NCI-H510A treated with DMSO at 0.1 percent for 48 hours (cell line): ENCODE results near the gene CACNA1G.

Source experiments
- DNase-seq: peaks from one replicate; lab custom pipeline; 2025; lab: John Stamatoyannopoulos, UW

CACNA1G gene

DNA sequence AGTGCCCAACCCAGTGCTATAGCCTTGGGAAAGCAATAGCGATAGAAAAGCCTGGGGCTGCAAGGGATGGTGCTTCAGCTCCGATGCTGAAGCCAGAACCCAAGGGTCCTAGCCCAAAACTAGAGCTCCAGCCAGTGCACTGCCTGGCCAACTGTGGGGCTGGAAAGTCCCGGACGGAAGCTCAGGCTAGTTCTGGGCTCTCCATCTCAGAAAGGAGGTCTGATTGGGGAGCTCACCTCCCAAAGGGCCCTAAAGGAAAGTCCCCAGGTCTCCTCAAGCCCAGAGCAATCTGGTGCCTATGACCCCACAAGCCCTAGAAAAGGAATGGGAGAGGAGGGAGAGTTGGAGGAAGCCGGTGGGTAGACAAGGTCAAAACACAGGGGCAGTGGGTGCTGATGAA lies 72.1 kb downstream of the CACNA1G start:
- DNase-seq, result no peak

DNA sequence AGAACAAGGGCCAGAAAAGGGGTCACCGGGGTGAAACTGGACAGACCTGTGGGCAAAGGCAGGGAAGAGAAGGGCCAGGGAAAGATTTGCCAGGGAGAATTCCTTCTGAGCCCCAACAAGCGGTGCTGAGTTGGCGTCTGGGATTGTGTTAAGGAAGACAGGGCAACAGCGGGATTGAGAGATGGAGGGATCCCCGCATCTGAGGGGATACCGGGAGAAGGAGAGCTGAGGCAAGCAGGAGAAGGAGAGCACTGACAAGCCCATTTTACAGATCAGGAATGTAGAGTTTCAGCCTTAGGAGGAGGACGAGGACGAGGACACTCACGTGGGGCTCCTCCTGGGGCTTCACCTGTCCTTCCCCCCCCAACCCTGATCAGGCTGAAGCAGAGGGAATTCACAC lies 73.2 kb downstream of the CACNA1G start:
- no peak for DNase-seq

DNA sequence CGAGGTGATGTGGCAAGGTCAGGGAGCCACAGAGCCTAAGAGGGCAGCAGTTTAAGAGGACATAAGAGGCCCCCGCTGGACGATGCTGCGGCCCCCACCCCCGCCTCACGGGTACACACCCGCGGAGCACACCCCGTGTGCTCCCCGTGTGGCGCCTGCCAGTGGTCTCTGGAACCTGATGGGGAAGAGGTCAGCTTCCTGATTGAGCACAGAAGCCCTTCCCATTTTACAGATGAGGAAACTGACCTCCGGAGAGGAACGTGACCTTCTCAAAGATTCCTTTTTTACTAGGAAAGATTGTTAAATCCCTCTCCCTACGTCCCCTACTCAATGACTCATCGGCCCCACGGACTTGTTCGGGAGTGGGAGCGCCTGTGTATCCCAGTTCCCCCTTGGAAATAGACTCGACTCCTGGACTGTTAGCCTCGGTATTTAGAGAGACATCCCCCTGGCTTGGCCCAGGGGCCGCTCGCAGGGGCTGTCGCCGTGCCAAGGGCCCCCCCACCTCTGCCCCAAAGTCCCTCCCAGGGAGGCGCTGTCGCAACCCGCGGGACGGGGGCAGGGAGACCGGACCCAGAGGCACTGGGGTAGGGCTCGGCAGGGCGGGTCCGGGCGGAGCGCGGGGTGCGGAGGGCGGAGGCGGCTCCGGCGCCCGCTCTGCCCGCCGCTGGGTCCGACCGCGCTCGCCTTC lies 73.9 kb downstream of the CACNA1G start, which contains the start of gene ABCC3:
Gene ABCC3 (plus strand): TSS at position 658 of the 691 bp plus-strand sequence. CDS start 56 bp downstream, outside the sequence.
- DNase-seq, result peak; percentile 13

GRCh38 chr17:50634915-50635731 lies 74.6 kb downstream of the CACNA1G start:
- DNase-seq, result no peak

DNA sequence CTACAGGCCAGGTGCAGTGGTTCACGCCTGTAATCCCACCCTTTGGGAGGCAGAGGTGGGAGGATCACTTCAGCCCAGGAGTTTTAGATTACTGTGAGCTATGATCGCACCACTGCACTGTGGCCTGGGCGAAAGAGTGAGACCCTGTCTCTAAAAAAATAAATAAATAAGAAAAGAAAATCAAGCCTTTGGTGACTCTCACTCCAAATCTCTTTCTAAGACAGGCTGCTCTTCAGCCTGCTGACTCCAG lies 75.1 kb downstream of the CACNA1G start:
- no peak for DNase-seq

DNA sequence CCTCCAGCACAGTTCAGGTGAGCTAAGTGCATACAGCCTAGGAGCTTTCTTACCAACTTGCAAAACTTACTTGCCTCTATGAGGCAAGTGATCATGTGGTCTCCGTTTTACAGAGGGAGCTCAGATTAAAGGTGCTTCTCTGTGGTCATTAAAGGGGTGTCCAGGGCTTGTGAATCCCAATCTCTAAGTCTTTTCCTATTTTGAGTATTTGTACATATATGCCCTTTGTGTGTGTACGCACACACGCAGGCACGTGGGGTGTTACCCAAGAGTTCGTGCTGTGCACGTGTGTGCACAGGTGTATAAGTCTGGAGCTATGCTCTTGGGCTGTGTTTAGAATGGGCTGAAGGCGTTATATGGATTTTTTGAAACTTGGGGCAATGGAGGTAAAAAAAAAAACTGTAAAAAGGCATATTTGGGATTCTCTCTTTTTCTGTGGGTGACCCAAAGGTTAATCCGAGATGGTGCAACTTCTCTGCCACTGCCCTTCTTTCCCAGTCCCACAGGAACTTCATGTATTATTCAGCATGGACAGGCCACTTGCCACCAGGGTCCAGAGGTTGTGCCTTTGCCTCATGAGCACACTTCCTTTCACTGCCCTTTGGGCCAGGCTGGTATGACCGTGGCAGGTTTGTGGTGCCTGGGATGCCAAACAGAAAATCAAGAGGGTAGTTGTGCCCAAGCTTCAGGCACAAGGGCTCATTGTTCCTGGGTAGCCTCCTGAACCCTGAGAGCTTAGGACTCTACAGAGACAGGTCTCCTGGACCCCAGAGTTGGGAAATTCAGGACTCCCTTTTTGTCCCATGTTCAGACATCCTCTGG lies 75.7 kb downstream of the CACNA1G start:
- no peak for DNase-seq

DNA sequence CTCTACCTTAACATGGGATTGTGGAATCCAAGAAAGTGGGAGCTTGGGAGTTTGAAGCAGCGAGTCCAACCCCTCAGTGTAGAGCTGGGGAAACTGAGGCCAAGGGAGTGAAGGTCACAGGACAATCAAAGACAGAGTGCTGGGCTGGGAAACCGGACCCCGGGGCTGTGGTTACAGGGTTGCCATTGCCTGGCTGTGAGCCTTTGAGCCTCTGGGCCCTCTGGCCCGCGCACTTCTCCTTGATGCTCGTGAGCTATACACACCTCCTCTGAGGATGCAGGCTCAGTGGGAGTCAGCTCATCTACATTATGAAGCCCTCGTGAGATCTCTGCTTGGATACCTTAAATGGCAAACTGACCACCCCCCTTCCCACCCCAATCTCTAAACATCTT lies 76.3 kb downstream of the CACNA1G start:
- DNase-seq, result no peak

- no peak for DNase-seq
Measured at GRCh38 chr17:50637829-50638605, 77.5 kb downstream of the CACNA1G start.

- no peak for DNase-seq
Measured at GRCh38 chr17:50638606-50638965, 78.1 kb downstream of the CACNA1G start.

- DNase-seq, result no peak
Measured at GRCh38 chr17:50638966-50639713, 78.6 kb downstream of the CACNA1G start.

DNA sequence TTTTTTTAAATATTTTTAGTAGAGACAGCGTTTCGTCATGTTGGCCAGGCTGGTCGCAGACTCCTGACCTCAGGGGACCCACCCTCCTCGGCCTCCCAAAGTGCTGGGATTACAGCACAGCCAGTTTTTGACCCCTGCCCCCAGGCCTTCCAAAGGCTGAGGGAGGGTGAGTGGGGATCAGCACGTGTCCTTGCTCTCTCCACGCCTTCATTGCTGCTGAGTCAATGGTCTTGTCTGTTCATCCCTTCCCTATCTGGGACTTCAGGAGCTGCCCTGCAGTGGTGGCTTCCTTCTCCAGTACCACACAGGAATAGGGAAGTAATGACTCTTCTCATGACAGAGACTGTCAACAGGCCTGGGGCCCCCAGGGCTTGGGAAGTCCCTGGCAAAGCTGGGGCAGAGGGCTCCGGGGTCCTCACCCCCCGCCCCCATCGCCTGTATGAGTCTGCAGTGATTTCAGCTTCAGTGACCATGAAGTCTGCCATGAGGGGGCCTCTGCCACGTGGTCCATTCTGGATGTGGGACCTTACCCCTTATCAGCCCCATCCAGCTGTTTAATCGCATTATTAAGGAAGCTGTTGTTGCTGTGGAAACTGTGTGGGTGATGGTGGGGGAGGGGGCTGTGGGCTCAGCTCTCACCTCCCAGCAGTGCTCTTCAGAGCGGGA lies 80.3 kb downstream of the CACNA1G start:
- DNase-seq, result no peak

- no peak for DNase-seq
Measured at GRCh38 chr17:50641357-50641756, 80.8 kb downstream of the CACNA1G start.

- DNase-seq, result no peak
Measured at GRCh38 chr17:50642071-50642721, 81.7 kb downstream of the CACNA1G start.

- DNase-seq, result no peak
Measured at GRCh38 chr17:50642722-50643656, 82.5 kb downstream of the CACNA1G start.

GRCh38 chr17:50645748-50646682 lies 85.5 kb downstream of the CACNA1G start:
- no peak for DNase-seq

GRCh38 chr17:50647187-50647586 lies 86.7 kb downstream of the CACNA1G start:
- DNase-seq, result no peak

DNA sequence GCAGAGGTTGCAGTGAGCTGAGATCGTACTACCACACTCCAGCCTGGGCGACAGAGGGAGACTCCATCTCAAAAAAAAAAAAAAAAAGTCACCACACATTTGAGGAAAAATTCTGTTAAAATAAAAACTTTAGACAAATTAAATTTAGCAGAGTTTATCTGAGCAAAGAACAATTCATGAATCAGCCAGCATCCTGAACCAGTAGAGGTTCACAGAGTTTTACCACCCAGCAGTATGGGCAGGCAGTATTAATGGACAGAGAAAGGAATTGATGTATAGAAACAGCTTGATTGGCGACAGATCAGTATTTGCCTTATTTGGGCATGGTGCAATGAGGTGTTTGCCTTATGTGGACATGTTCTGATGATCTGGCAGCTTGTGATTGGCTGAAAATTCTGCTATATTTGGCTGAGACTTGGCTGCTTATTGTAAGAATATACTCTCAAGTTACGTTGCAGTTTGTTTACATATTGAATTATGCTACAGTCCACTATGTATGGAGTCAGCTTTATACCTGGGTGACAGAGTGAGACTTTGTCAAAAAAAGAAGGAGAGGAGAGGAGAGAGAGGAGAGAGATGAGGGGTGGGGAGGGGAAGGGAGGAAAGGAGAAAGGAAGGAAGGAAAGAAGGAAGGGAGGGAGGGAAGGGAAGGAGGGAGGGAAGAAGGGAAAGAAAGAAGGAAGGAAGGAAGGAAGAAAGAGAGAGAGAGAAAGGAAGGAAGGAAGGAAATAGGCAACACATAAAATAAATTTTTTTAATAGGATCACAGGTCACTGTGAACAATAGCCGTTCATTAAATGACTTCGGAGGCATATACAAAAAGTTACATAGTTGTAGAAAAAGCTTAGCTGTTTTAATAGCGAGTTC lies 88.8 kb downstream of the CACNA1G start:
- no peak for DNase-seq
